Hematopoietic multipotent progenitor cell treated with erythropoietin and hydrocortisone succinate and interleukin-3 and kit ligand, for 8 days (in vitro differentiated cells): Measurements from ENCODE around the gene RIMKLB.
"Not testable (repeated sequence)": the region's sequence is repeated elsewhere in the genome, so short reads cannot be mapped to it uniquely, and the experiment has no call there.

Experiments used
- DNase-seq: peaks from one replicate; pipeline ENCODE4 v3.0.0-alpha.2; 2015

Gene RIMKLB

GRCh38 chr12:8779862-8780261 is 82.1 kb downstream of the RIMKLB start:
- DNase-seq = peak; percentile 58

DNA sequence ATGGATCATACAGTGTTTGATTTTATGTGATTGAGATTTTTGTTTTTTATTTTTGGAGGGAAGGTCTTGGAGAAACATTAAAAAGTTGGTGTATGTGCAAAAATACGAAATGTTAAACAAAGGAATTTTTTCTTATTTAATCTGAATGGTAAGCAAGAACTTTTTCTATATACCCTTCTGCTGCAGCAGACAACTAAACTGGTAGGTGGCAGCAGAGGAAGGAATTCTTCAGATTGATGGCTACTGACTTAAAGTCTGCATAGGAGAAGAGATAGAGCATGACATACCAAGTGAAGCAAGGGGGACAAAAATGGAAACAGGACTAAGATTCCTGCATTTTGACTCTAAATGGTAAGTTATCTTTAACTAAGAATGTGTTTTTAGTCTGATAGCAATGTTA is 82.6 kb downstream of the RIMKLB start:
- peak; percentile 86 for DNase-seq

- DNase-seq = peak; percentile 94
Observed at GRCh38 chr12:8781381-8782127, 83.8 kb downstream of the RIMKLB start.

- DNase-seq = no peak
Observed at GRCh38 chr12:8784290-8784888, 86.6 kb downstream of the RIMKLB start.

- no peak for DNase-seq
Observed at GRCh38 chr12:8785499-8785898, 87.7 kb downstream of the RIMKLB start.

DNA sequence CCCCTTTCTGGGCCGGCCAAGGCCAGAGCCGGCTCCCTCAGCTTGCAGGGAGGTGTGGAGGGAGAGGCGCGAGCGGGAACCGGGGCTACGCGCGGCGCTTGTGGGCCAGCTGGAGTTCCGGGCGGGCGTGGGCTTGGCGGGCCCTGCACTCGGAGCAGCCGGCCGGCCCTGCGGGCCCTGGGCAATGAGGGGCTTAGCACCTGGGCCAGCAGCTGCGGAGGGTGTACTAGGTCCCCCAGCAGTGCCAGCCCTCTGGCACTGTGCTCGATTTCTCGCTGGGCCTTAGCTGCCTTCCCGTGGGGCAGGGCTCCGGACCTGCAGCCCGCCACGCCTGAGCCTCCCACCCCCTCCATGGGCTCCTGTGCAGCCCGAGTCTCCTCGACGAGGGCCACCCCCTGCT is 89.4 kb downstream of the RIMKLB start:
- DNase-seq = not testable (repeated sequence)

DNA sequence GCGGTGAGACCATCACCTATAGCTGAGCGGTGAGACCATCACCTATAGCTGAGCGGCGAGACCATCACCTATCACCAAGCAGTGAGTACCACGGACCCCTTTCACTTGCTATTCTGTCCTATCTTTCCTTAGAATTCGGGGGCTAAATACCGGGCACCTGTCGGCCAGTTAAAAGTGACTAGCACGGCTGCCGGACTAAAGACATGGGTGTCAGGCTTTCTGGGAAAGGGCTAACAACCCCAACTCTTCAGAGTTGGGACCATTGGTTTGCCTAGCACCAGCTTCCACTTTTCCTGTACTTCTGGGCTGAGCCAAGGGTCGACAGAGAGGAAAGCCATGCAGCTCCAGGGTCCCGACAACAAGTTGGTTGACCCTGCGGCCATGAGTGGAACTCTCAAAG is 90.9 kb downstream of the RIMKLB start:
- not testable (repeated sequence) for DNase-seq

DNA sequence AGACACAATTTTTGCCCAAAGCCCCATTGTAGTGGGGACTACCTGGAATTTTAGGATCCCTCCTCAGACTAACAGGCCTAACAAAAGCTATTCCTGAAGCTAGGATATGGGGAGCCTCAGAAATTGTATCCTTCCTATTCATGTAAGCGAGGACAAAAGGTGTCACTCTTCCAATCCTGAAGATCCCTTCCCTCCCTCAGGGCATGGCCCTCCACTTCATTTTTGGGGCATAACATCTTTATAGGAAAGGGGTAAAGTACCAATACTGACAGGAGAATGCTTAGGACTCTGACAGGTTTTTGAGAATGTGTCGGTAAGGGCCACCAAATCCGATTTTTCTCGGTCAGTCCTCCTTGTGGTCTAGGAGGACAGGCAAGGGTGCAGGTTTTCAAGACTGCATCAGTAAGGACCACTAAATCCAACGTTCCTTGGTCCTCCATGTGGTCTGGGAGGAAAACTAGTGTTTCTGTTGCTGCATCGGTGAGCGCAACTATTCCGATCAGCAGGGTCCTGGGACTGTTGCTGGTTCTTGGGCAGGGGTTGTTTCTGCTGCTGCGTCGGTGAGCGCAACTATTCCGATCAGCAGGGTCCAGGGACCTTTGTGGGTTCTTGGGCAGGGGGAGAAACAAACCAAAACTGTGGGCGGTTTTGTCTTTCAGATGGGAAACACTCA is 91.7 kb downstream of the RIMKLB start:
- DNase-seq = not testable (repeated sequence)

GRCh38 chr12:8793226-8793625 is 95.4 kb downstream of the RIMKLB start:
- peak; percentile 56 for DNase-seq

DNA sequence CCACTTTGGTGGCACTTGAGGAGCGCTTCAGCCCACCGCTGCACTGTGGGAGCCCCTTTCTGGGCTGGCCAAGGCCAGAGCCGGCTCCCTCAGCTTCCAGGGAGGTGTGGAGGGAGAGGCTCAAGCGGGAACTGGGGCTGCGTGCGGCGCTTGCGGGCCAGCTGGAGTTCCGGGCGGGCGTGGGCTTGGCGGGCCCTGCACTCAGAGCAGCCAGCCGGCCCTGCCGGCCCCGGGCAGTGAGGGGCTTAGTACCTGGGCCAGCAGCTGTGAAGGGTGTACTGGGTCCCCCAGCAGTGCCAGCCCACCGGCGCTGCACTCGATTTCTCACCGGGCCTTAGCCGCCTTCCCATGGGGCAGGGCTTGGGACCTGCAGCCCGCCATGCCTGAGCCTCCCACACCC is 96.8 kb downstream of the RIMKLB start:
- not testable (repeated sequence) for DNase-seq

- no peak for DNase-seq
Observed at GRCh38 chr12:8796831-8797626, 99.2 kb downstream of the RIMKLB start.

DNA sequence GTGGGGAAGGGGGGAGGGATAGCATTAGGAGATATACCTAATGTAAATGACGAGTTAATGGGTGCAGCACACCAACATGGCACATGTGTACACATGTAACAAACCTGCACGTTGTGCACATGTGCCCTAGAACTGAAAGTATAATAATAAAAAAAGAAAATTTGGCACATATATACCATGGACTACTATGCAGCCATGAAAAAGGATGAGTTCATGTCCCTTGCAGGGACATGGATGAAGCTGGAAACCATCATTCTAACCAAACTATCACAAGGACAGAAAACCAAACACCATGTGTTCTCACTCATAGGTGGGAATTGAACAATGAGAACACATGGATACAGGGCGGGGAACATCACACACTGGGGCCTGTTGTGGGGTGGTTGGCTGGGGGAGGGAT is 103.4 kb downstream of the RIMKLB start:
- DNase-seq = not testable (repeated sequence)

GRCh38 chr12:8804833-8805232 is 107.0 kb downstream of the RIMKLB start:
- not testable (repeated sequence) for DNase-seq

DNA sequence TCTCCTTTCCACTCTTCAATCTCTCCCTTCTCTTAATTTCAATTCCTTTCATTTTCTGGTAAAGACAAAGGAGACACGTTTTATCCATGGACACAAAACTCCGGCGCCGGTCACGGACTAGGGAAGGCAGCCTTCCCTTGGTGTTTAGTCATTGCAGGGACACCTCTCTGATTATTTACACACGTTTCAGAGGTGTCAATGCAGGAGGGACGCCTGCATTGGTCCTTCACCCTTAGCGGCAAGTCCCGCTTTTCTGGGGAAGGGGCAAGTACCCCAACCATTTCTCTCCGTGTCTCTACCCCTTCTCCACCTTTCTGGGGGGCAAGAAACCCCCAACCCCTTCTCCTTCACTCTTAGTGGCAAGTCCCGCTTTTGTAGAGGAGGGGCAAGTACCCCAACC is 107.7 kb downstream of the RIMKLB start:
- not testable (repeated sequence) for DNase-seq

DNA sequence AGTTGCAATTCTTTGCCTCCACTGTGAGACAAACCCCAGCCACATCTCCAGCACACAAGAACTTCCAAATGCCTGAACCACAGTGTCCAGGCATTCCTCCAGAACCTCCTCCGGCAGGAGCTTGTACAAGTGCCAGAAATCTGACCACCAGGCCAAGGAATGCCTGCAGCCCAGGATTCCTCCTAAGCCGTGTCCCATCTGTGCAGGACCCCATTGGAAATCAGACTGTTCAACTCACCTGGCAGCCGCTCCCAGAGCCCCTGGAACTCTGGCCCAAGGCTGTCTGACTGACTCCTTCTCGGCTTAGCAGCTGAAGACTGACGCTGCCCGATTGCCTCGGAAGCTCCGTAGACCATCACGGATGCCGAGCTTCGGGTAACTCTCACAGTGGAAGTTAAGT is 109.3 kb downstream of the RIMKLB start:
- not testable (repeated sequence) for DNase-seq

- not testable (repeated sequence) for DNase-seq
Observed at GRCh38 chr12:8810112-8810511, 112.3 kb downstream of the RIMKLB start.

- peak; percentile 32 for DNase-seq
Observed at GRCh38 chr12:8813572-8814357, 116.0 kb downstream of the RIMKLB start.

DNA sequence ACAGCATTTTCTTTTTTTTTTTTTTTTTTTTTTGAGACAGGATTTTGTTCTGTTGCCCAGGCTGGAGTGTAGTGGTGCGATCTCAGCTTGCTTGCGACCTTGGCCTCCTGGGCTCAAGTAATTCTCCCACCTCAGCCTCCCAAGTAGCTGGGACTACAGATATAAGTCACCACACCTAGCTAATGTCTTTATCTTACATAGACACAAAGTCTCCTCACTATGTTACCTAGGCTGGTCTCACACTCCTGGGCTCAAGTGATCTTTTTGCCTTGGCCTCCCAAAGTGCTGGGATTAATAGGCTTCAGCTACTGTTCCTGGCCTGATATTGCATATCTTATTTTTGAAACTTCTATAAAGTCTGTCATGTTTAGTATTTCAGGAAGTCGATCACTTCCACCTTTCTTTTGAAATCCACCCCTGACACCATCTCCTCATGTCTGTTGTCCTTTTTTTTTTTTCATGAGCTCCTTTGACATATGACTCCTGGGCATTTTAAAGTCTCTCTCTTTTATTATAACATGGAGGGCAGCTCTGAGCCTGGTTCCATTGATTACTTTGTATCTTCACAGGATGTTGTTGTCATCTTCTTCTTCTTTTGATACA is 118.8 kb downstream of the RIMKLB start:
- DNase-seq = peak; percentile 95

DNA sequence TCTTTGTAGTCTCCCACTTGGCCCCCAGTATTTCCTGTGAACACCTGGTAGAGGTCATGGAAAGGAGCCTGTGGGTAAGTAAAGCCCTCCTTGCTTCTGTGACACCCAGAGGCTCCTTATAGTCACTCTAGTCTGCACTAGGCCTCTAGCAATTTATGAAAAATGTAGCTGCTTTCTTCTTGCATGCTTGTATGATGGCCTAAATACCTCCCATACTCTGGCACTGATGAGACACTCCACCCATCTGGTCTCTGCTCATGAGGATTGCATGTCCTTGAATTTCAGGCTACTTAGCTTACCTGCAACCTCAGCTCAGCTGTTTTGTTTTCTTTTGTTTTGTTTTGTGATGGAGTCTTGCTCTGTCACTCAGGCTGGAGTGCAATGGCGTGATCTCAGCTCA is 120.1 kb downstream of the RIMKLB start:
- peak; percentile 47 for DNase-seq

DNA sequence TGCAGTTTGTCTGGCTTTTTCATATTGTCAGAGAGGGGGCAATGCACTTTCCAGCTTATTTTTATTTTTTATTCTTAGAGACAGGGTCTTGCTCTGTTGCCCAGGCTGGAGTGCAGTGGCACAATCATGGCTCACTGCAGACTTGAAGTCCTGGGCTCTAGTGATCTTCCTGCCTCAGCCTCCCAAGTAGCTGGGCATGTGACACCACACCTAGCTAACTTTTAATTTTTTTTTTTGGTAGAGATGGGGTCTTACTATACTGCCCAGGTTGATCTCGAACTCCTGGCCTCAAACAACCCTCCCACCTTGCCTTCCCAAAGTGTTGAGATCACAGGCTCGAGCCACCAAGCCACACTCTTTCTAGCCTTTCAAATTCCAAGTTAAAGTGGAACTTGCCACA is 120.7 kb downstream of the RIMKLB start:
- no peak for DNase-seq

GRCh38 chr12:8819666-8819980 is 121.8 kb downstream of the RIMKLB start:
- DNase-seq = no peak
